Mesenchymal stem cell (in vitro differentiated cells and primary cell): ENCODE measurements around the gene SEMA3C.
A peak's percentile ranks its signal among the peaks of the same experiment; 100 is the strongest.

Experiments used
- DNase-seq: peaks from one replicate; pipeline ENCODE4 v3.0.0-alpha.2; 2013
- H2AFZ ChIP-seq: one replicate; pipeline ENCODE4 v1.6.1; 2013; ENCODE audit warnings: low read depth, mild to moderate bottlenecking, control low read depth, inconsistent platforms, low read length, moderate library complexity
- H2AK5ac ChIP-seq: 2 replicates; pipeline ENCODE4 v1.6.1; 2013; ENCODE audit warnings: low read length, moderate library complexity, mild to moderate bottlenecking, inconsistent platforms; ENCODE audit not compliant: severe bottlenecking
- H2BK120ac ChIP-seq: one replicate; pipeline ENCODE4 v1.6.1; 2013; ENCODE audit warnings: low read depth, mild to moderate bottlenecking, inconsistent platforms, low read length, moderate library complexity
- H2BK12ac ChIP-seq, 2 experiments: one replicate each; pipeline ENCODE4 v1.6.1; 2013; ENCODE audit warnings: inconsistent platforms in 2 of 2, low read length in 2 of 2, mild to moderate bottlenecking in 2 of 2, moderate library complexity in 2 of 2, control low read depth in 1 of 2
- H2BK15ac ChIP-seq: one replicate; pipeline ENCODE4 v1.6.1; 2013; ENCODE audit warnings: mild to moderate bottlenecking, low read depth, inconsistent platforms; ENCODE audit not compliant: poor library complexity, severe bottlenecking
- H2BK5ac ChIP-seq: 2 replicates; pipeline ENCODE4 v1.6.1; 2013; ENCODE audit warnings: low read depth, mild to moderate bottlenecking, low read length, control low read depth, inconsistent platforms; ENCODE audit not compliant: poor library complexity, severe bottlenecking
- H3K14ac ChIP-seq, 2 experiments: one replicate each; pipeline ENCODE4 v1.6.1; 2013; ENCODE audit warnings: inconsistent platforms in 2 of 2, low read length in 2 of 2, control low read depth in 1 of 2, mild to moderate bottlenecking in 1 of 2, moderate library complexity in 1 of 2
- H3K18ac ChIP-seq, 2 experiments: one replicate each; pipeline ENCODE4 v1.6.1; 2013; ENCODE audit warnings: inconsistent platforms in 2 of 2, low read length in 2 of 2, control low read depth in 1 of 2, low read depth in 1 of 2, mild to moderate bottlenecking in 1 of 2
- H3K23ac ChIP-seq, 2 experiments: one replicate each; pipeline ENCODE4 v1.6.1; 2013; ENCODE audit warnings: inconsistent platforms in 2 of 2, low read length in 2 of 2, mild to moderate bottlenecking in 2 of 2, moderate library complexity in 2 of 2, control low read depth in 1 of 2
- H3K27ac ChIP-seq: 2 replicates; pipeline ENCODE4 v1.5.1; 2013; ENCODE audit warnings: mild to moderate bottlenecking, moderate library complexity, low read length, control low read depth, inconsistent platforms; ENCODE audit not compliant: poor library complexity, severe bottlenecking
- H3K27me3 ChIP-seq, 2 experiments: 2 replicates each; pipeline versions ENCODE4 v1.6.1 to v1.7.0; 2013; ENCODE audit warnings: low read length in 2 of 2, mild to moderate bottlenecking in 2 of 2, moderate library complexity in 2 of 2, control low read depth in 1 of 2, inconsistent platforms in 1 of 2; ENCODE audit not compliant: control insufficient read depth in 1 of 2, insufficient read depth in 1 of 2
- H3K36me3 ChIP-seq, 2 experiments: 2 replicates each; pipeline versions ENCODE4 v1.6.1 to v1.7.0; 2013; ENCODE audit warnings: low read length in 2 of 2, control low read depth in 1 of 2, inconsistent platforms in 1 of 2, low read depth in 1 of 2, mild to moderate bottlenecking in 1 of 2; ENCODE audit not compliant: insufficient read depth in 2 of 2, control insufficient read depth in 1 of 2
- H3K4ac ChIP-seq, 2 experiments: one replicate each; pipeline ENCODE4 v1.6.1; 2013; ENCODE audit warnings: inconsistent platforms in 2 of 2, low read length in 2 of 2, mild to moderate bottlenecking in 2 of 2, moderate library complexity in 2 of 2, control low read depth in 1 of 2, low read depth in 1 of 2
- H3K4me1 ChIP-seq: 2 replicates; pipeline ENCODE4 v1.6.1; 2013; ENCODE audit warnings: low read depth, low read length, control low read depth; ENCODE audit not compliant: control insufficient read depth, insufficient read depth
- H3K4me2 ChIP-seq: 2 replicates; pipeline ENCODE4 v1.6.1; 2013; ENCODE audit warnings: low read length, mild to moderate bottlenecking, inconsistent platforms; ENCODE audit not compliant: poor library complexity, severe bottlenecking
- H3K4me3 ChIP-seq, 2 experiments: 2 replicates each; pipeline versions ENCODE4 v1.5.1 to v1.7.0; 2013; ENCODE audit warnings: low read length in 2 of 2, mild to moderate bottlenecking in 2 of 2, control low read depth in 1 of 2, low read depth in 1 of 2; ENCODE audit not compliant: insufficient read depth in 1 of 2
- H3K79me1 ChIP-seq: replicated peaks from 2 replicates; pipeline ENCODE4 v1.6.1; 2013; ENCODE audit warnings: mild to moderate bottlenecking, control low read depth, low read length, inconsistent platforms; ENCODE audit not compliant: poor library complexity, severe bottlenecking
- H3K9ac ChIP-seq: 2 replicates; pipeline ENCODE4 v1.7.0; 2013; ENCODE audit warnings: mild to moderate bottlenecking, low read length, moderate library complexity
- H3K9me3 ChIP-seq: 2 replicates; pipeline ENCODE4 v1.7.0; 2013; ENCODE audit warnings: mild to moderate bottlenecking, low read length; ENCODE audit not compliant: control insufficient read depth
- H4K8ac ChIP-seq: one replicate; pipeline ENCODE4 v1.6.1; 2013; ENCODE audit warnings: inconsistent platforms, mild to moderate bottlenecking, low read length, moderate library complexity
- H4K91ac ChIP-seq: one replicate; pipeline ENCODE4 v1.6.1; 2013; ENCODE audit warnings: mild to moderate bottlenecking, low read length, inconsistent platforms
- WGBS: methylation state at CpG from one replicate; pipeline ENCODE4 v1.1.7; 2013; ENCODE audit warnings: mixed read lengths; 5-methylcytosine and 5-hydroxymethylcytosine counted together

The SEMA3C gene

DNA sequence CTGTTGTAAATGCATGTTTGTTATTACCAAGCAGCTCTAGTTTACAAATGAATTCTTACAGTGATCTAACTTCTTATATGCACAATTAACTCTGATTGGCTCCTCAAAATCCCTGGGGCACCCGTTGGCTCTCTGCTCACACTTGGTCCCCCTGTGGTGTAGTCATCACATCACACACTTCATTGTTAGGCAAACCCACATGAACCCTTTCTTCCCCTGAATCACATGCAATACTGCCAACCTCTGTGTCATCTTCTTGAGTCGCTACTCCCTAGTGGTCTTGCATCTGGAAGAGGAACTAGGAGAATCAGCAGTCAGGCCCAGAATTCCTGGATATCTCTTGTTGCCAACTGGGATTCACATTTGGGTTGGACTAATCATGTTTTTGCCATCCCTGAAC lies 207.3 kb downstream of the SEMA3C start:
- Histone ChIP-seq H3K27ac (no peak overlapping the region), H3K23ac (no peak overlapping the region), H3K36me3 (no peaks in the 10 kb centered on the region), H2BK5ac (no peak overlapping the region), H3K27me3 (no peaks in the 10 kb centered on the region), H3K9ac (peak overlapping the region; percentile 60), H3K4me3 (no peak overlapping the region), H3K14ac (no peak overlapping the region), H2BK12ac (no peak overlapping the region), H2AK5ac (peak overlapping the region; percentile 1), H3K79me1 (no peaks in the 10 kb centered on the region), H3K9me3 (no peaks in the 10 kb centered on the region), H4K91ac (no peak overlapping the region), H3K18ac (no peak overlapping the region), H2BK120ac (no peak overlapping the region), H2BK15ac (no peak overlapping the region), H3K4me2 (no peak overlapping the region), H2AFZ (no peak overlapping the region), H4K8ac (no peak overlapping the region), H3K4ac (no peak overlapping the region), H3K4me1 (no peaks in the 10 kb centered on the region)
- WGBS = 77% methylated on average over 2 of the region's 2 CpGs
- DNase-seq = no peak

DNA sequence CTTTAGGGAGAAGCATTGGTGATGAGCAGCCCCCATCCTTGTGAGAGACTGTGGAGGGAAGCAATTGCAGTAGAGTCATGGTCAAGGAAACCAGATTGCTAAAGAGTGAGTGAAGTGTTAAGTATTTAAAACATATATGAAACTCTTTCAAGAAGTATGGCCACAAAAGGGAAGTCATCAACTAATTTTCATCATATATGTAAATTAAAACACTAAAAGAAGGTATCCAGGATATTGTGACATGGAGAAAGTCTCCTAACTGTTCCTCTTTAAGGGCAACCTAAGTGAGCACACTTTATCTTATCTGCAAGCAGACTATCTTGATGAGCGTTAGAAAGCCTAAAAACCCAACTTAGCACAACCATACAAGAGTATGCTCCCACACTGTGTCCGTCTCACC lies 210.7 kb downstream of the SEMA3C start:
- Histone ChIP-seq H3K23ac (no peak overlapping the region), H2BK120ac (no peak overlapping the region), H2AFZ (no peak overlapping the region), H2AK5ac (no peak overlapping the region), H4K8ac (no peak overlapping the region), H2BK12ac (no peak overlapping the region), H3K9me3 (no peaks in the 10 kb centered on the region), H3K18ac (no peak overlapping the region), H4K91ac (no peak overlapping the region), H3K79me1 (no peaks in the 10 kb centered on the region), H3K4me1 (peaks cover 1% of the 10 kb centered on the region), H3K4me2 (no peak overlapping the region), H3K4ac (no peak overlapping the region), H3K14ac (no peak overlapping the region), H3K27ac (no peak overlapping the region), H3K4me3 (no peak overlapping the region), H2BK15ac (no peak overlapping the region), H3K9ac (no peak overlapping the region), H2BK5ac (no peak overlapping the region), H3K36me3 (no peaks in the 10 kb centered on the region), H3K27me3 (no peaks in the 10 kb centered on the region)
- WGBS = 63% methylated on average over 1 of the region's 2 CpGs
- DNase-seq = no peak

DNA sequence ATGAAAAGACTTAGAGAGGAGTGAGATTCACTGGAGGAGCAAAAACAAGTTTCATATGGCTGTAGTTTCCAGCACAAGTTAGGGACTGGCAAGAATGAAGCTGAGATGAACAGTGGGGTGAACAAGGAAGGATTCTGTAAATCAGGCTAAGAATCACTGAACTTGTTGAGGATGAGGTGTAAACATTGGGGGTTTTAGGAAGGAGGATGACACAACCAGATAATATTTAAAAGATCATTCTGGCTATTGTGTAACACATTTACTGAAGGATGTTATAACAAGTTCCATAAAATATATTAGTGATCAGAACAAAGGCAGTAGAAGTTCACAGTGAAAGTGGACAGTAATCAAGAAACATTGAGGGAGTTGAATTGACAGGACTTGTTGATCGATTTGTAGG lies 211.5 kb downstream of the SEMA3C start:
- no peak overlapping the region for H2BK15ac ChIP-seq
- no peak overlapping the region for H2AFZ ChIP-seq
- H3K27me3 ChIP-seq = no peaks in the 10 kb centered on the region
- no peaks in the 10 kb centered on the region for H3K79me1 ChIP-seq
- H2AK5ac ChIP-seq = no peak overlapping the region
- no peak overlapping the region for H2BK5ac ChIP-seq
- 95% methylated on average over 1 of the region's 1 CpG for WGBS
- no peak overlapping the region for H4K8ac ChIP-seq
- H3K4me2 ChIP-seq = no peak overlapping the region
- no peak overlapping the region for H3K18ac ChIP-seq
- H3K4me1 ChIP-seq = peaks cover 1% of the 10 kb centered on the region
- H3K23ac ChIP-seq = no peak overlapping the region
- no peaks in the 10 kb centered on the region for H3K9me3 ChIP-seq
- no peaks in the 10 kb centered on the region for H3K36me3 ChIP-seq
- no peak overlapping the region for H3K4ac ChIP-seq
- peak; percentile 19 for DNase-seq
- no peak overlapping the region for H3K14ac ChIP-seq
- no peak overlapping the region for H3K4me3 ChIP-seq
- H3K9ac ChIP-seq = peak overlapping the region; percentile 53
- H4K91ac ChIP-seq = no peak overlapping the region
- H2BK120ac ChIP-seq = no peak overlapping the region
- H2BK12ac ChIP-seq = no peak overlapping the region
- no peak overlapping the region for H3K27ac ChIP-seq

DNA sequence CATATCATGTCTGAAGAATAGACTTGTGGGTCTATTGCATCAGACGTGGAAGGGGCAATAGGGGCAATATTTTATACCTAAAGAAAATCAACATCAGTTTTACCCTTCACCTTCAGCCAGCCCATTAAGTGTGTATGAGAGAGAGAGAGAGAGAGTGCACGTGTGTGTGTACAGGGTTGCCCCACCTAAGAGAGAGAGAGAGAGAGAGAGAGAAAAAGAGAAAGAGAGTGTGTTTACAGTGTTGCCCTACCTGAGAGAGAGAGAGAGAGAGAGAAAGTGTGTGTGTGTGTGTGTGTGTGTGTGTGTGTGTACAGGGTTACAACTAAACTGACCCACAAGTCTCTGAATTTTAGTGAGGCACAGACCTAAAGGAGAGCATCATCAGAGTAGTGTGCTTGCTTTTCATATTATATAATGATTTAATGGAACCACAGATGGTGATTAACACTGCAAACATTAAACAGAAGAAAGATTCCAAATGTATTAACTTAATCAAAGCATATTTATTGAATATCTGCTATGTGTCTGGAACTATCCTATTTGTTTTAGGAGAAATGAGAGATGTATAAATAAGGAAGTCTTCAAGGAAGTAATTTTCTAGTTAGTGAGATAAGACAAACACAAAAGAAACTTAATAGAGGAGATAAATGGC lies 213.6 kb downstream of the SEMA3C start:
- H3K27ac ChIP-seq = no peak overlapping the region
- H3K9ac ChIP-seq = no peak overlapping the region
- WGBS = 89% methylated on average over 1 of the region's 2 CpGs
- H3K4ac ChIP-seq = no peak overlapping the region
- no peak overlapping the region for H2AK5ac ChIP-seq
- H3K79me1 ChIP-seq = peaks cover 2% of the 10 kb centered on the region
- peaks cover 1% of the 10 kb centered on the region for H3K4me1 ChIP-seq
- no peak overlapping the region for H2BK120ac ChIP-seq
- no peak overlapping the region for H4K91ac ChIP-seq
- H3K14ac ChIP-seq = no peak overlapping the region
- no peak overlapping the region for H3K4me2 ChIP-seq
- peak overlapping the region in 1 of 2 experiments; percentile 21 for H3K18ac ChIP-seq
- no peaks in the 10 kb centered on the region for H3K9me3 ChIP-seq
- peak overlapping the region in 1 of 2 experiments; percentile 42 for H2BK12ac ChIP-seq
- H2AFZ ChIP-seq = no peak overlapping the region
- H4K8ac ChIP-seq = no peak overlapping the region
- no peak overlapping the region for H3K4me3 ChIP-seq
- no peak overlapping the region for H3K23ac ChIP-seq
- DNase-seq = no peak
- no peak overlapping the region for H2BK15ac ChIP-seq
- H2BK5ac ChIP-seq = no peak overlapping the region
- no peaks in the 10 kb centered on the region for H3K36me3 ChIP-seq
- H3K27me3 ChIP-seq = no peaks in the 10 kb centered on the region
